Measurements from ENCODE around the gene OR10J5.

DNA sequence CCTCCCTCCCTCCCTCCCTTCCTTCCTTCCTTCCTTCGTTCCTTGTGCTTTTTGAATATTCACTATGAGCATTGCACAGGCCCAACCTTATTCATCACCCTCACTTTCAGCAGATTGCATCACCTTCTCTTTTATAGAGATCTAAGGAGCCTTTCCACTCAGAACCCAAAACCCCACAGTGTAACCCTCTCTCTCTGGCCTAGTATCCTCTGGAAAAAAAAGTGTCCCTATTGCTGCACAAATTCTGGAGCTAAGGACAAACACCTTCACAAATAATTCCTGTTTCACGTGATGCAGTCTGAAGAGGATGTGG is 25.6 kb downstream of the OR10J5 start:
- TF ChIP-seq SIN3A (IDR thresholded peaks at IDR 0.05; ENCODE audit: borderline replicate concordance, insufficient read depth, low read length): no peak
- no peak for TF ChIP-seq POLR2AphosphoS5 (IDR thresholded peaks at IDR 0.05; ENCODE audit: low read depth, low read length)

Measured in PFSK-1 (cell line).